ENCODE measurements around the gene WDR73.

WDR73 gene

GRCh38 chr15:84611631-84612030, 42.5 kb downstream of the WDR73 start:
- no peak for DNase-seq (ENCODE audit: low spot score)

GRCh38 chr15:84609818-84610525, 44.1 kb downstream of the WDR73 start:
- DNase-seq (ENCODE audit: low spot score), result no peak

DNA sequence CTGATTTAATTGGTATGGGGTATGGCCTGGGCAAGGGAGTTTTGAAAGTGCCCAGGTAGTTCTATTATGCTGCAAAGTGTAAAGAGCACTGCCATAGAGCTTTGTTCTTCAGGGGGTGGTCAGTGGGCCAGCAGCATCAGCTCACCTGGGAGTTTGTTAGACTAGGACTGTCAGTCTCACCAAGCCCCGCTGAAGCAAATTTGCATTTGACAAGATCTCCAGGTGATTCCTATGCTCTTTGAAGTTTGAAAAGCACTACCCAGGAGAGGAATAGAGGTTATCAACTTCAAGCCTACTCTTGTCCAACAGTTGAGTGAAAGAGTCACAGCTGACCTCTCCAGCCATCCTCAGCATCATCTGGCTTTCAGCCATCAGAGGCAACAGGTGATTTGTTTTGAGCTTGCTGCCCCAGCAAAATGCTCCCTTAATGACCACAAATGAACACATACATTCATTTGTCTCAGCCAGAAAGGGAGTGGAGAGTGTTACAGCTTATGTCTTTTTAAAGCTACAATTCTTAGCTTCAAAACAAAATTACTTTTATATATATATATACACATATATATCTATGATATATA, 45.3 kb downstream of the WDR73 start:
- DNase-seq (ENCODE audit: low spot score), result no peak

DNA sequence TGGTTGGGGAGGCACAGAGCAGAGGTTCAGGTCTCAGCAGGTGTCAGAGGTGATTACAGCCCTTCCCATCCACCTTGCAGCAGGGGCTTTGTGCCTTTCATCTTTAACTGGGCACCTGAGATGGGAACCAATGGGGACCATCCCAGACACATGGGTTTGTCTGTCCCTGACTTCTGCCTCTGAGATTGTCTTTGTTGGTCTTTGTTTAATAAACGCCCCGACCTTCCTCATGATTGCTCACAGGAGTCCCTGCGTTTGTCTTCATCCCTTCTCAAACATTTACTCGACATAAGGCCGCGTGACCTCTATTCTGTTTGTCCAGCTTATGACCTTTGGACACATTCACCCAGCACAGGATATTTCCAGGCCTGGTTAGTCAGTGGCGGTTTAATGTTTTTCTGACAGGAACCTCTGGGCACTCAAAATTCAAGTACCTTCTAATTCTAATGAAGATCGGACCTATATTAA, 47.4 kb downstream of the WDR73 start:
- DNase-seq (ENCODE audit: low spot score), result no peak

- no peak for DNase-seq (ENCODE audit: low spot score)
Observed at GRCh38 chr15:84605554-84605882, 48.6 kb downstream of the WDR73 start.

- DNase-seq (ENCODE audit: low spot score), result no peak
Observed at GRCh38 chr15:84604826-84605553, 49.1 kb downstream of the WDR73 start.

DNA sequence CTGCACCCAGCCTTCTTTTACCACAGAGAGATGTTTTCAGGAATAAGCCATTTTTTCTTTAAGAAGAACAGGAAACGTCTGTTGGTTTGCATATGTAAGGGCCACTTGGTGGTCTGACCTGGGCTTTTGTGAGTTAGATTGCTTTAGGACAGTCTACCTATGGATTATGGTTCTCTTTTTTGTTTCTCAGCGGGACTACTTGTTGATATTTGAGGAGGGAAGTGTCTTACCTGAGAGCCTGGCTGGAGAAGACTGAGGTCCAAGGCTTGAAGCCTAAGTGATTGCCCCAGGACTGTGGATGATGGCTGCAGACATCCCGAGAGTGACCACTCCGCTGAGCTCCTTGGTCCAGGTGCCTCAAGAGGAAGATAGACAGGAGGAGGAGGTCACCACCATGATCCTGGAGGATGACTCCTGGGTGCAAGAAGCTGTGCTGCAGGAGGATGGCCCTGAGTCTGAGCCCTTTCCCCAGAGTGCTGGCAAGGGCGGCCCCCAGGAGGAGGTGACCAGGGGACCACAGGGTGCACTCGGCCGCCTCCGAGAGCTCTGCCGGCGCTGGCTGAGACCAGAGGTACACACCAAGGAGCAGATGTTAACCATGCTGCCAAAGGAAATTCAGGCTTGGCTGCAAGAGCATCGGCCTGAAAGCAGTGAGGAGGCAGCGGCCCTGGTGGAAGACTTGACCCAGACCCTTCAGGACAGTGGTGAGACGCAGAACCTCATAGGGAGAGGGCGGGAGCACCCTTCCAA, 50.3 kb downstream of the WDR73 start:
- DNase-seq (ENCODE audit: low spot score), result no peak

GRCh38 chr15:84601555-84601838, 52.6 kb downstream of the WDR73 start:
- DNase-seq (ENCODE audit: low spot score), result no peak

GRCh38 chr15:84600687-84601554, 53.2 kb downstream of the WDR73 start, which contains the start of gene ZSCAN2:
TSS of gene ZSCAN2 (plus strand) at chr15:84601009. CDS start at chr15:84603928, 2,919 bp downstream.
- peak; percentile 98 for DNase-seq (ENCODE audit: low spot score)

GRCh38 chr15:84600331-84600686, 53.8 kb downstream of the WDR73 start:
- peak; percentile 88 for DNase-seq (ENCODE audit: low spot score)

- DNase-seq (ENCODE audit: low spot score), result no peak
Observed at GRCh38 chr15:84599906-84600305, 54.2 kb downstream of the WDR73 start.

DNA sequence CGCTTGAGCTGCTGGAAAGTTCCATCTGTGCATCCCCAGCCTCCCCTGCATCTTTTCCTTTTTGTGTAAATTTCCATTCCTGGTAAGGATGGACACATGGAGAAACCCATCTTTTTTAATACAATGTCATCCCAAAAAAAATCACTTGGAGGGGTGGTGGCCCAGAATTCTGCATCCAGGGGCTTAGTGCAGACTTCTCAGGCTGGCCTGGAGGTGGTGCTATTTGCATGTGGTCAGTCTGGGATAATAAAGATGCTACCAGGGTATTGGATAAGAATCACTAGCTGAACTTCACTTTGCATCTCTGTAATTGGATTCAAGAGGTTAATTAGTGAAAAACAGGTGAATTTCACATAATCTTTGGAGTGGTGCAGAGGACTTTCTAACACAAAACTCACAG, 55.1 kb downstream of the WDR73 start:
- DNase-seq (ENCODE audit: low spot score), result no peak

DNA sequence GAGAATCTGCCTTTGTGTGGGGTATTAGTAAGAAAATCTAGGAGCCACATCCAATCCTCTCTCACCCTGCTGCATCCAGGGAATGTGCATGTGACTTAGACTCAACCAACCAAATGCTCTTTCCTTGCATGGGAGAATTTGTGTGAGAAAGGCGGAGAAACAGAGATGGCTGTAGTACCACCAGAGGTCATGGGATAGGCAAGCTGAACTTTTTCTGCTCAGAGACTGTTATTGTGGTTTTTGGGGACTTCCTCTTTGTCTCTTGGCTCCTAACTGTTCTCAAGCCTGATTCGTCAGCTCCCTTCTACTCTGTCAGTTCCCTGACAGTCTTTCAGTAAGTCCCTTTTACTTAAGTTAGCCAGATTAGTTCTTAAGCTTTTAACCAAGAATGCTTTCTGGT, 55.8 kb downstream of the WDR73 start:
- no peak for DNase-seq (ENCODE audit: low spot score)

DNA sequence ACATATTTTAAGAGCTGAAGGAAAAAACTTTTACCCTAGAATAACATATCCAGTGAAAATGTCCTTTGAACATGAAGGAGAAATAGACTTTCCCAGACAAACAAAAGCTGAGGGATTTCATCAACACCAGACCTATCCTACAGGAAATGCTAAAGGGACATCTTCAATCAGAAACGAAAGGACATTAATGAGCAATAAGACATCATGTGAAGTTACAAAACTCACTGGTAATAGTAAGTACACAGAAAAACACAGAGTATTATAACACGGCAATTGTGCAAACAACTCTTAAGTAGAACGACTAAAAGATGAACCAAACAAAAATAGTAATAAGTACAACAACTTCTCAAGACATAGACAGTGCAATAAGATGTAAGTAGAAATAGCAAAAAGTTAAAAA, 56.8 kb downstream of the WDR73 start:
- no peak for DNase-seq (ENCODE audit: low spot score)

- DNase-seq (ENCODE audit: low spot score), result no peak
Observed at GRCh38 chr15:84595660-84596059, 58.4 kb downstream of the WDR73 start.

DNA sequence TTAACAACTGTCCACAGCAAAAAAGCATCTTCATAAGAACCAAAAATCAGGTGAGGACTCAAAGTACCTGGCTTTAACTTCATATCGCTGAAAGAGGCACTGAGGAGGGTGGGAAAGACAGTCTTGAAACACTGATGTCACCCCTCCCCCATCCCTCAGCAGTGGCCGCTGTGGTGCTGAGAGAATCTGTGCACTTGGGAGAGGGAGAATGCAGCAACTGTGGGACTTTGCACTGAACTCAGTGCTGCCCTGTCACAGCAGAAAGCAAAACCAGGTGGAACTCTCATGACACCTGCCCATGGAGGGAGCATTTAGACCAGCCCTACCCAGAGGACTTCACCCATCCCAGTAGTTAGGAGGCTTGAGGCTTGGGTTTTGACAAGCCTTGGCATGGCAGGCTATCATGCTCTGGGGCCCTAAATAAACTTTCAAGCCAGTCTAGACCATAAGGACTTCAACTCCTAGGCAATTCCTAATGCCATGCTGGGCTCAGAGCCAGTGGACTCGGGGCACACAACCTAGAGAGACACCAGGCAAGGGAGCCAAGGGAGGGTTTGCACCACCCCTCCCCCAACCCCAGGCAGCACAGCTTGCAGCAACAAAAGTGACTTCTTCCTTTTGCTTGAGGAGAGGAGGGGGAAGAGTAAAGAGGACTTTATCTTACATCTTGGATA, 59.3 kb downstream of the WDR73 start:
- no peak for DNase-seq (ENCODE audit: low spot score)

GRCh38 chr15:84591815-84592214, 62.3 kb downstream of the WDR73 start:
- no peak for DNase-seq (ENCODE audit: low spot score)

- DNase-seq (ENCODE audit: low spot score), result no peak
Observed at GRCh38 chr15:84590406-84590805, 63.7 kb downstream of the WDR73 start.

All from left forelimb (tissue), 1 donor.